HS-27A (cell line): Measurements from ENCODE around the gene TCF4.
A peak's percentile ranks its signal among the peaks of the same experiment; 100 is the strongest.

Source experiments
- DNase-seq: peaks from one replicate; pipeline ENCODE4 v3.0.0-alpha.2; 2012; ENCODE audit warnings: low read depth, missing footprints

TCF4 gene

GRCh38 chr18:55179835-55180234, 408.2 kb downstream of the TCF4 start:
- peak; percentile 11 for DNase-seq

- no peak for DNase-seq
Observed at GRCh38 chr18:55179425-55179824, 408.6 kb downstream of the TCF4 start.

GRCh38 chr18:55173291-55173690, 414.7 kb downstream of the TCF4 start:
- no peak for DNase-seq
